HG03460 (cell line): ENCODE results near the gene LAMB4.

Experiments used
- ATAC-seq: cut with Tn5 transposase; IDR thresholded peaks from one replicate; pipeline ENCODE4 v1.9.1; 2021; ENCODE audit not compliant: unreplicated experiment

LAMB4 gene

DNA sequence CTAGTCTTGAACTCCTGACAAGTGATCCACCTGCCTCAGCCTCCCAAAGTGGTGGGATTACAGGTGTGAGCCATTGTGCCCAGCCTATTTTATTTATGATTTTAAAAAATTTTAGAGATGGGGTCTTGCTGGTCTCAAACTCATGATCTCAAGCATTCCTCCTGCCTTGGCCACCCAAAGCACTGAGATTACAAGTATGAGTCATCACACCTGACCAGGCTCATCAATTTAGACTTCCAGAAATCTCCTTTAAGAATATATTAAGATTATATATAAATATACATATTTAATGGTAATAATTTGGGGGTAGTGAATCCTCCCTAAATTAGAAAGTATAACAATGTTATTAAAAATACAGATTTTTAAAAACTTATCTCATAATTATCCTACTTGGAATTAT, 156.3 kb downstream of the LAMB4 start:
- ATAC-seq: no peak
